OCI-LY7 (cell line): ENCODE results near the gene CDK6.

Experiments used
- CTCF ChIP-seq: fragments of 200-600 bp; sonication (generic); conservative IDR thresholded peaks from 2 replicates; pipeline ENCODE4 v1.5.1; 2014; ENCODE audit warnings: mild to moderate bottlenecking, antibody characterized with exemption, low read length, moderate library complexity, mixed read lengths
- EZH2phosphoT487 ChIP-seq: fragments of 200-600 bp; sonication (generic); IDR thresholded peaks from 2 replicates; pipeline ENCODE4 v1.6.1; 2018; ENCODE audit warnings: low read depth, borderline replicate concordance, mild to moderate bottlenecking, mixed run types, antibody characterized with exemption, low read length, moderate library complexity, mixed read lengths

DNA sequence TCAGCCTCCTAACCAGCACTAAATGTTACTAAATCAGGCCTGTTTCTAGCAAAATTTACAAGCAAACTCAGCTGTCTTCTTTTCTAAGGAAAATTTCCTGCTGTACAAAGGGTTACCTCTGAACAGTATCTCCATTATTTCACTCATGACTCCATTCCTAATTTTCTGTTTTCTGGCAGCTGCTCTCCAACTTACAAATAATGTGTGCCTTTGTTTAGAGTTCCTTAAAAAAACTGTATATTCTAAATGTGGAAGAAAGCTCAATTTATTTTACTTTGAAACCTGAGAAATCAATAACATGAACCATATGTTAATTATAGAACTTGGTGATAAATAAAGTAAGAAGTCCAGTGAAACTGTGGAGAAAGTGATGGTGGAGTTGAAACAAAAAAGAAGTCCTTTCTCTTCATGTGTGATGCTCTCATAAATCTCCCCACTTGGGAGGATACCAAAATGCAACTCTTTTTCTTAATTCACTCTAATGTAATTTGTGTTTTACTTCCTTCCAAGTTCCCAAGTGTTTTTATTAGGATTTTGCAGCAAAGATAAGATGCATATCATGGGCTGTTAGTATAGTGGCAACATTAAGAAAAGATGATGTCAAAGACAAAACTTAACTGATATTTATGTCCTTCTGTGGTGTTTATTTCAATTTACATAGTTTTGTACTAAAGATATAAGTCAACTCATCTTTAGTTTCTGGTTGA lies 74.8 kb downstream of the CDK6 start:
- TF ChIP-seq EZH2phosphoT487 (no peak), CTCF (no peak)
